GM21723 (cell line): ENCODE data around the gene NRG3.

ENCODE experiments used
- ATAC-seq: cut with Tn5 transposase; IDR thresholded peaks from one replicate; pipeline ENCODE4 v1.9.1; 2021; ENCODE audit warnings: mild to moderate bottlenecking, moderate library complexity; ENCODE audit not compliant: unreplicated experiment

Gene NRG3

DNA sequence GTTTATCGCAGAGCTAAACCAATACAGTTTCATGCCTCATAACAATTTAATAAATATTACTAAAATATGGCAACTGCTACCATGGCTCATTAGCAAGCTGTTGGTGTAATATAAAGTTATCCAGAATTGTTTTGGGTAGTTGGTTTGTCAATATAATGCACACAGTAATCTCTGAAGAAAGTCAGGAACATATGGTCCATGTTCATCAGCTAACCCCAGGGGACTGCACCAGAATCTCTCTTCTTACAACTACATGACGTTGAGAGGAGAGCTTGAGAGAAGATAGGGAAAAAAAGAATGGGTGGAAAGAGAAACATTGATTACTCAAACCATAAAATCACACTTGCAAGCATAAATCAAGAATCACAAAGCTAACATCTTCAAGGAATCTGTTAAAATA lies 333.7 kb downstream of the NRG3 start:
- no peak for ATAC-seq

DNA sequence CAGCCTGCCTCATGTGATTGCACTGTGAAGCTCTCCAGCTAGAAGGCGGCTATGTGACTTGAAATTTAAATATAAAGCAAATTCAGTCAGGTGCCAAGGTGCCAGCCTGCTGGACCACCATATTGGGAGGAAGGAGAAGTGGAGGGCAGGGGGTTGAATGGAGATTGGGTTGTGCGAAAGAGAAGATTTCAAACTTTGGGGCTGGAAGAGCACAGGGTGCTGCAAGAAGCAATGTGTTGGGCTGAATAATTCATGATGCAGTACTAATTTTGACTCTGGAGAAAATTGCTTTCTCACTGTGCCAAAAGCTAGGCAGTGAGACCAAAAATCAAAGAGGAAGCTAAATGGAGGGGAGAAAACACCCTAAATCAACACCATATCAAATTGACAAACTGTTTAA lies 335.3 kb downstream of the NRG3 start:
- no peak for ATAC-seq

DNA sequence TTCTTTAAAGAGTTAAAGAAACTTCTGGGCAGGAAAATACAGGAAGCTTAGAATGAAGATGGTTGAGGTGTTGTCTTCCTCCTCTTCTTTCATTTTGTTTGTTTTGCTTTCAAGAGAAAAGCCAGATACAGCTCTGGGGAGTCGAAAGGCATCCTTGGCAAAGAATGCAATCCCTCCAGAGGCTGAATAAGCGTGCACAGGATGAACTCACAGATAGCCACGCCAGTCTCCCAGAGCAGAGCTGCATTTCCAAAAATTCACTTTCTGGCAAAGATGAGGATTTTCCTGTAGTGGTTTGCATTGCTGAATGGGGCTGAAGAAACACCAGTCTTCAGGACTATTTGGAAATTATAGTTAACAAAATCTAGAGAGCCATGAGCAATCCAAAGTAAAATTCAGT lies 336.4 kb downstream of the NRG3 start:
- no peak for ATAC-seq

DNA sequence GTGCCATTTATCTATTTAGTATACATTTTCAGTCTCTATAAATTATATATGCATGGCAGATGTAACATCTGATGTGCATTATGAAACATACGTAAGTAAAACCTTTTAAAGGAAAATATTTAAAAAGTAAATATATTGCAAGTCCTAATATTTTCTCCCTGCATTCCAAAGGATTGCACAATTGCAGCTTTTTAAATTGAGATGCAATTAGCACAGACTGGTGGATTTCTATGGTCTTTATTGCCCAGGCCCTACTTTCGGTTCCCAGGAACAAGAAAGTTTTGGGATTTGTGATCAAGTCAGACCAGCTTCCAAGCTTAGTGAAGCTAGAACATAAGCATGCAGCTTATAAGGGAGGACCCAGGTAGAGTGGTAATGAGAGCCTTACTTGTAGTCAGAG lies 337.8 kb downstream of the NRG3 start:
- no peak for ATAC-seq

GRCh38 chr10:82213784-82214183 lies 338.8 kb downstream of the NRG3 start:
- ATAC-seq = no peak

DNA sequence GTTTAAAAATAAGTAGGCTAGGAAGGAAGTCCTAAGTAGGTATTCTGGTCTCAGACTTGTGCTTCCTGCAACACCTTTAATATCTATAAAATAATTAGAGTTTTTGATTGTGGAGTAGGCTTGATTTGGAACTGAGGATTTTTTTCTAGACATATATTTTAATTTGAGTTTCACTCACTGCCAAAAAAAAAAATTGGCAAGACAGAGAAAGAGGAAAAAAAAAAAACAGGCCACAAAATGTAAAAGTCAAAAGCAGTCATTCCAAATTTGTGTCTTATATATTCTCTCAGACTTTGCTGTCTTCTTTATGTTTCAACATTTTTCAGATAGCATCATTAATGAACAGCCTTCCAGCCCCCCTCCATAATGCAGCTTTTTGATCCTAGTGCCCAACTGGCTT lies 346.1 kb downstream of the NRG3 start:
- no peak for ATAC-seq

DNA sequence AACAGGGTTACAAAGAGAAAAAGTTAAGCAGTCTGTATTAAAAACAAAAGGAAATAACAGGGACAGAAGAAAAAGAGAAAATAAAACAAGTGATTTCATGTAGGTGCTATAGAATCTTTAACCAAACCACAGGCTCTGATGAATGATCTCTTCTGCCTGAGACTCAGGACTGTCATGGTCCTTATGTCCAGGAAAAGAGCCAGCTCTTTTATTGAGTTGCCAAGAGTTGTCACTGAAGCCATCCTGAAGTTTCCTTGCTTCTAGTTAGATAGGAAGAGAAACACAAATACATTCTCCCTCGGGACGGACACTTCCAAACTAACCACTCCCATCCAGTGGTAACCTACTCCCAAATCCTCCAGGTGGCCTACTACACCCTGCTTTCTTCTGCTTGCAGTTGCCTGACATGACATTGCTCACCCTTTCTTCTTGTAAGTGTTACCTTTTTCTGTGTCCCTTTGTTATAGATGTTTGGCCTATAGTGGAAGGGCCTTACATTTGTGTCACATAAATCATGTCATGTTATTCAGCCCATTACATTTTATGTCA lies 346.7 kb downstream of the NRG3 start:
- ATAC-seq = no peak

GRCh38 chr10:82228701-82229100 lies 353.7 kb downstream of the NRG3 start:
- no peak for ATAC-seq

DNA sequence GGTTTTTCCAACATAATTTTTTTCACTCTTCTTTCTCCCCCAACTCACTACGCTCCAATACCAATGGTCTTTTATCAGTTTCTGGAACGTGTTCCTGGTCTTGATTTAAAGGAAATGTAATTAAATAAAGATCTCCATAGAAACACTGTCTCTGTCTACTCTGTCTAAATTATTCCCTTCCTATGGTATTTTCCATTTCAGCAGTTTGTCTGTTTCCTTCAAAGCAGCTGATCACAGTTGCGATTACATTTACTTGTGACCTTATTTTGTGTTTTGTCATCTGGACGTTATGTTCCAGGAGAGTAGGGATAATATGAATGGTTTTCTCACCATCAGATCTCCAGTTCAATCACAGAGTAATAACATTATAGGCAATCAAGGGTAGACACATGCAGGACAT lies 359.2 kb downstream of the NRG3 start:
- ATAC-seq = no peak

DNA sequence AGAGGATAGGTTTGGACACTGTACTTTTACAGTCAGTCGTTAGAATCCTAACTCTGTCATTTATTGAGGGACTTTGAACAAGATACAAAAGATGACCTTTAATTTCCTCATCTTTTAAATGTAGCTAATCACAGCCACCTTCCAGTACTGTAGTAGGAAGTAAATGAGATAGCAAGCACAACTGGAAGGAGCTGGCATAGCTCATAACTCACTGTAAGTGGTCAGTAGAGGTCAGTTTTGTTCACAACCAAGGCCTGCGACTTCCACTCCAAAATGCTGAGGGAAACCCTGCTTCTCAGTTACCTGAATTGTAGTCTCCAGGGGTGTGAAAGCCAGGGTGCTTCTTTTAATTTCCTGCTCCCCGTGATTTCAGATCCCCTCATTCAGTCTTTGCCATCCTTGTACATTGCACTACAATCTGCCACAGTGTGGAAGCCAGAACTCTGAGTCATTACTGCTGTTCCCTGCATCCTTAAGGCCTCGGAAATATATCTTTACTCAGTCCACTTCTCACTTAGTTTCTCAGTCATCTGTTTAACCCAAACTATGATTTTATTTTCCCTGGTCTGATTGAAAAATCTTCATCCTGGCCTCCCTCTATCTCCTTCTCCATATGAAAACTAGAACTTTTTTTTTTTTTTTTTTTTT lies 361.2 kb downstream of the NRG3 start:
- ATAC-seq = no peak

- ATAC-seq = no peak
These were observed 363.3 kb downstream of the NRG3 start for GRCh38 chr10:82238291-82238690.

DNA sequence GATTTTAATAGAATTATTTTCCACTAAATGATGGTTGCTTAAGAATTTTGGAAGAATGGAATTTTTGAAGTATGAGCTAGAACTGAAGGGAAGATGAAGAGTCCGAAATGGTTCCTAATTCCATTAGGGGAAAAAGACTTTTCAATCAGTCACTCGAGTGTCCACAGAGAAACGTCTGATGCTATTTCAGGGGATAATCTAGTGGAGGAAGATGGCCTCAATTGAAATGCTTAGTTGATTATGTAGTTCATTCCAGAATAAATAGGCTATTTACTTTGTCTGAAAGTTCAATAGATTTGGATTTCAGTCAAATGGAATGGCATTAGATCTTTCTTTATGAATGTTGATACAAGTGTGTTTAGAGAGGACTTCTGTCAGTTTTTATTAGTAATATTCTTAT lies 365.4 kb downstream of the NRG3 start:
- no peak for ATAC-seq

GRCh38 chr10:82242778-82243177 lies 367.8 kb downstream of the NRG3 start:
- no peak for ATAC-seq

- no peak for ATAC-seq
These were observed 370.2 kb downstream of the NRG3 start for GRCh38 chr10:82245157-82245556.

GRCh38 chr10:82245906-82246560 lies 371.0 kb downstream of the NRG3 start:
- ATAC-seq = no peak

DNA sequence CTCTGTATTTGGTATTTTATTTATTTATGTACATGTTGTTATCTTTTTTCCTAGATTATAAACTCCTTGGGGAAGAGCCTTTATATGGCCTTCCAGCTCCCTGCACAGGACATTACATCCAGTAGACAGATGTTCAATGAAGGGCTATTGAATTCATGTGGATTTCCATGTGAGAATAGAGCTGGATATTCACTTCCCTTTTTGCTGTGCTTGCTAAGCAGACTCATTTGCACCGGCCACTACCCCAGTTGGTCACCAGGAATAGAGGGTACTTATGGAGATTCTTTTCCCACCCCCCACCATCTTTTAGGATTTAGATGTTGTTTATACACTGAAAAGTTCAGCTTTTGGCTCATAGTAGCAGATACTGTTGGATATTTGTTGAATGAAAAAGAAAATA lies 374.1 kb downstream of the NRG3 start:
- no peak for ATAC-seq

DNA sequence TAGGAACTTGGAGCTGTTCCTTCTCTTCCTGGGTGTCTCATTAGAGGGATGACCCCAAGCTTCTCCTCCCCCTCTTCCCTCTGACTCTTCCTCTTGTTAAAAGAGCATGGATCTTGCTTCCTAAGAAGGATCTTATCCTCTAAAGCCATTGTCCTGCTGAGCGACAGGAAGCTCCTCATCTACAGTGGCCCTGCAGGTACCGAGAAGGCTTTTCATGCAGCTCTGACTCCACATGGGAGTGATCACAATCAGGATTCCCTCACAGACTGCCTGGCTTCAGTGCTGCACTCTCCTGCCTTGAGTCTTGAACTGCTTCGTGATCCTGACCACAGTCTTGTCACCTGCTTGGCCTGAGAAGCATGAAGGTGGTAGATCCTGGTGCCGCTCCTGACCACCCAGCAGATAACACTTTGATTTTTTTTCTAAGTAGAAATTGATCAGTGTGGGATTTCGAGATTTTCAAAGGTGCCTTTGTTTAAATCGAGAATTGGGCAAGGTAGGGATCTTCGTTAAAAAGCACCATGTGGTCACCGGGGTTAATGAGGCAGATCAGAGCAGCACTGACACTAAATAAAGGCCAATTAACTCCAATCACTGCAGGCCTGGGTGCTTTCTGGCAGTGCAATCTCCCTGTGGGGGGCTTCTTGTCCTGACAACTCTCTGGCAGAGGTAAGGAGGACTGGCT lies 376.4 kb downstream of the NRG3 start:
- ATAC-seq = no peak

GRCh38 chr10:82252081-82252480 lies 377.1 kb downstream of the NRG3 start:
- ATAC-seq = no peak

- no peak for ATAC-seq
These were observed 379.2 kb downstream of the NRG3 start for GRCh38 chr10:82254237-82254636.

GRCh38 chr10:82256275-82256674 lies 381.3 kb downstream of the NRG3 start:
- no peak for ATAC-seq

- ATAC-seq = no peak
These were observed 391.4 kb downstream of the NRG3 start for GRCh38 chr10:82266438-82266837.

DNA sequence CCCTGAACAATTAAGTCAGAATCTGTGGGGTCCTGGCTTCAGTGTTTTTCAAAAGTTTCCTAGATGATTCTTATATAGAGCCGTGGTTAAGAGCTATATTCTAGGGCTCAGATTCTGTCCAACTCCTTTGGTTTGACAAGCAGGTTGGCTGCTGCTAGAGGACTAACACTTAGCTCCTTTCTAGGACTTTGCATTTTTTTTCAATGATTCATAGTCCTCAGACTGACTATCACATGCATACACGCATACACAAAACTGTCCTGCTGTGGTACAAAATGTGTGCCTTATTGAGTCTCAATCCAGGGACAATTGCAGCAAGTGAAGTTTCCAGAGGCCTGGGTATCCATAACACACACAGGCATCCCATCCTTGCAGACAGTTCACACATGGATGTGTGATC lies 392.0 kb downstream of the NRG3 start:
- ATAC-seq = no peak
